H1 (cell line): ENCODE measurements around the gene DYNC2I2. TPM values are rescaled to one million over a fixed set of nuclear protein-coding genes. Genes with fewer than 3 reads are reported as not detected.

Experiments used
- ATF2 ChIP-seq: IDR thresholded peaks from 2 replicates; pipeline ENCODE4 v1.6.1; 2012; ENCODE audit warnings: low read length, inconsistent platforms
- CTCF ChIP-seq, 3 experiments: IDR thresholded peaks; 1 replicate in 2 of 3; 2 replicates in 1 of 3; pipeline versions ENCODE4 v1.5.1 to v1.6.1; 2011; ENCODE audit warnings: low read length in 3 of 3, mild to moderate bottlenecking in 3 of 3, inconsistent platforms in 2 of 3, low read depth in 1 of 3, moderate library complexity in 1 of 3; ENCODE audit not compliant: insufficient read depth in 1 of 3; ENCODE audit errors: control extremely low read depth in 1 of 3
- JUN ChIP-seq: IDR thresholded peaks from 2 replicates; pipeline ENCODE4 v1.6.1; 2011; ENCODE audit warnings: low read depth, mild to moderate bottlenecking, improper control_type of control experiment, low read length
- MAFK ChIP-seq: IDR thresholded peaks from 2 replicates; pipeline ENCODE4 v1.6.1; 2012; ENCODE audit warnings: low read depth, mild to moderate bottlenecking, improper control_type of control experiment, low read length
- NANOG ChIP-seq: IDR thresholded peaks from 2 replicates; pipeline ENCODE4 v1.6.1; 2011; ENCODE audit warnings: low read length, low read depth, mild to moderate bottlenecking, inconsistent platforms; ENCODE audit not compliant: insufficient read depth, poor library complexity, severe bottlenecking
- PHF8 ChIP-seq: fragments of 200-600 bp; sonication (generic); conservative IDR thresholded peaks from 2 replicates; pipeline ENCODE4 v1.7.1; 2012; ENCODE audit warnings: low read depth, mild to moderate bottlenecking, inconsistent platforms, low read length, moderate library complexity
- POLR2A ChIP-seq, 2 experiments: IDR thresholded peaks; 1 replicate in 1 of 2; 2 replicates in 1 of 2; pipeline ENCODE4 v1.6.1; 2011; ENCODE audit warnings: low read depth in 2 of 2, low read length in 2 of 2, mild to moderate bottlenecking in 2 of 2; ENCODE audit errors: control extremely low read depth in 1 of 2
- POLR2AphosphoS5 ChIP-seq: IDR thresholded peaks from 2 replicates; pipeline ENCODE4 v1.6.1; 2011; ENCODE audit warnings: low read depth, low read length
- SAP30 ChIP-seq: fragments of 300-600 bp; sonication (generic); IDR thresholded peaks from 2 replicates; pipeline ENCODE4 v1.7.1; 2012; ENCODE audit warnings: low read length, moderate library complexity, mild to moderate bottlenecking, inconsistent platforms; ENCODE audit not compliant: insufficient read depth, insufficient replicate concordance
- TAF1 ChIP-seq: IDR thresholded peaks from 2 replicates; pipeline ENCODE4 v1.6.1; 2011; ENCODE audit warnings: mild to moderate bottlenecking, low read depth, low read length
- USF2 ChIP-seq: IDR thresholded peaks from 2 replicates; pipeline ENCODE4 v1.6.1; 2011; ENCODE audit warnings: low read length, improper control_type of control experiment
- YY1 ChIP-seq: IDR thresholded peaks from 2 replicates; pipeline ENCODE4 v1.6.1; 2011; ENCODE audit warnings: low read depth, mild to moderate bottlenecking, low read length
- polyA plus RNA-seq, 7 experiments: library from polyadenylated mRNA; depleted of rRNA in 3 of 7; stranded (reverse) in 5 of 7; unstranded in 2 of 7; fragments of >200 nt in 5 of 7; fragments of 200-250 nt in 2 of 7; gene quantifications; 1 replicate in 5 of 7; 2 replicates in 1 of 7; 4 replicates in 1 of 7; pipeline versions ENCODE4 v1.2.1 to v1.2.3, GENCODE V29; 2011 to 2013; ENCODE audit warnings: missing spikeins in 2 of 7, mixed read lengths in 2 of 7
- total RNA-seq: library from RNA; stranded (reverse); fragmentation: NEBNext Ultra II Directional; extraction: Animal tissue kit (Norgen Biotek cat#: 25700); gene quantifications from 2 replicates; pipeline ENCODE4 v1.2.1, GENCODE V29; 2021

DYNC2I2 gene
- total and polyA plus RNA-seq, 2 of the 8 experiments (the other 6 are each of a cell fraction or from before 2014, with no cell fraction given): 58.0 to 78.5 TPM

- TF ChIP-seq TAF1 (peak; percentile 51; the same call in 1 of the 2 replicates), ATF2 (no peak), YY1 (0 out of 2 replicates have a peak, but pooled peaks have one; percentile 10), SAP30 (peak; percentile 27), NANOG (no peak), POLR2A (IDR thresholded peaks at IDR 0.05; ENCODE audit: control extremely low read depth in 1 of 2, low read depth in 2 of 2, low read length in 2 of 2) (peak in 1 of 2 experiments; percentile 11), MAFK (no peak), USF2 (peak; percentile 80), PHF8 (peak; percentile 28; the same call in 1 of the 2 replicates), JUN (no peak), CTCF (IDR thresholded peaks at IDR 0.05; ENCODE audit: control extremely low read depth in 1 of 3, insufficient read depth in 1 of 3, low read depth in 1 of 3, low read length in 3 of 3) (no peak), POLR2AphosphoS5 (peak; percentile 84)
Measured at GRCh38 chr9:128684325-128685199, 27.9 kb upstream of the DYNC2I2 start (continued).
